NCI-H82 treated with DMSO at 0.1 percent for 48 hours (cell line): Measurements from ENCODE around the gene PLXDC2.
"Not testable (repeated sequence)": the region's sequence is repeated elsewhere in the genome, so short reads cannot be mapped to it uniquely, and the experiment has no call there.

Source experiments
- DNase-seq: peaks from one replicate; lab custom pipeline; 2025; ENCODE audit not compliant: unreplicated experiment; lab: John Stamatoyannopoulos, UW

The PLXDC2 gene

GRCh38 chr10:20029523-20029922, 213.3 kb downstream of the PLXDC2 start:
- no peak for DNase-seq

GRCh38 chr10:20033476-20033875, 217.2 kb downstream of the PLXDC2 start:
- DNase-seq = no peak

GRCh38 chr10:20034732-20035131, 218.5 kb downstream of the PLXDC2 start:
- no peak for DNase-seq

- DNase-seq = no peak
These were observed 223.8 kb downstream of the PLXDC2 start for GRCh38 chr10:20040012-20040411.

GRCh38 chr10:20041931-20042330, 225.7 kb downstream of the PLXDC2 start:
- no peak for DNase-seq

DNA sequence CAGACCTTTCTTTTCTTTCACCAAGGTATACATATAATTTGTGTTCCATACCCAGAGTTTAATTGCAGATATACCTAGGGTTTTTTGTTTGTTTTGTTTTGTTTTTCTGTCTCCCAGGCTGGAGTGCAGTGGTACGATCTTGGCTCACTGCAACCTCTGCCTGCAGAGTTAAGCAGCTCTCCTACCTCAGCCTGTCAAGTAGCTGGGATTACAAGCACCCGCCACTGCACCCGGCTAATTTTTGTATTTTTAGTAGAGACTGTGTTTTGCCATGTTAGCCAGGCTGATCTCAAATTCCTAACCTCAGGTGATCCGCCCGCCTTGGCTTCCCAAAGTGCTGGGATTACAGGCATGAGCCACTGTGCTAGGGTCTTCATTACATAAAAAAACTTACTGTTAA, 228.9 kb downstream of the PLXDC2 start:
- DNase-seq = not testable (repeated sequence)

- no peak for DNase-seq
These were observed 231.9 kb downstream of the PLXDC2 start for GRCh38 chr10:20048161-20048560.

- DNase-seq = no peak
These were observed 241.9 kb downstream of the PLXDC2 start for GRCh38 chr10:20058135-20058534.

- no peak for DNase-seq
These were observed 243.0 kb downstream of the PLXDC2 start for GRCh38 chr10:20059084-20059835.

GRCh38 chr10:20065814-20066213, 249.6 kb downstream of the PLXDC2 start:
- DNase-seq = no peak

DNA sequence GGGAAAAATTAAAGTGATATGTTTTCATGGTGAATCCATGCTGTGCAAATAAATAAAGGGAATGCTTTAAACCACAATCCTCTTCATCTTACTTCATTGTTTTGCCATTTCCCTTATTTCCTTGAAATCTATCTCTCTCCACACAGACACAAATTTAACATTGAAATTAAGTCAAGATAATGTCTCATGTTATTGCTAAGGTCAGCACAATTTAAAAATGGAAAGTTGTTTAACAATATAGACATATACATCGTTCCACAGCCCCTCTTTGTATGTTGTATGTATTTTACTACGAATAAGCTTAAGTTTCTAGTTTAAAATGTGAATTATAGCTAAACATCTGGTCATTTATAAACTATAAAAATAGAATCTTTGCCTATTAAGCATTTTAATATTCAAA, 256.9 kb downstream of the PLXDC2 start:
- no peak for DNase-seq

- no peak for DNase-seq
These were observed 259.5 kb downstream of the PLXDC2 start for GRCh38 chr10:20075713-20076112.

DNA sequence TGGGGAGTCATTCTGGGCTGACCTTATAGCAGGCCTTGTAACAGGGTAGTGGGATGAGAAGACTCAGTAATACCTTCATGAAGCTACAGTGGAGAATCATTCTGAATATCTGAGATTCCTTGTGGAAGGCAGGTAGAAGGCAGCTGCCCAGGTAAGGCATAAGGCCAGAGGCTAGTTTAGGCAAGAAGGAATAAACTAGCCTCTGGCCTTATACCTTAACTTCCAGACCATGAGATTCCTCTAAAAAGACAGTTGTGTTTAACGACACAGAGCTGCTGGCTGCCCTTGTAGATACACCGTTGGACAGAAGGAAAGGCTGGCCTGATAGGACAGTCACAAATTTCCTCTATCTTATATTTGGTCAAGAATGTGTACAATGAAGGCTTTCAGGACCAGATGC, 268.2 kb downstream of the PLXDC2 start:
- no peak for DNase-seq

DNA sequence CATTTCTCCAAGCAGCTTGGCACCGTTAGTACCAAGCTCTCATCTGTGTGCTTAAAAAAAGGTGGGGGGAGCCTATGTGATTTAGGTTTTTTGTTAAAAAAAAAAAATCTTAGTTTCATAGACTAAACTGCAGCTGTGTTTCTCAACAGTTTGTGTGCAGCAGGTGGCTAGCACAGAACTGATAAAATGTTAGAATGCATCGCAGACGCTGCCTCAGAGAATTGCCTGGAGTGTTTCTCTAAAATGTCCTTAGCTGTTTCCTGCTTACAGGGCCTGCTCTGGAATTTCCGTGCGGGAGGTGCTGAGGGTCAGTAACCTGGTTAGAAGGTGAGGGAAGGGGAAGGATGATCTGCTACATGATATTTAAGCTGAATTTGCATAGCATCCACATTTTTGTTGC, 268.9 kb downstream of the PLXDC2 start:
- no peak for DNase-seq

DNA sequence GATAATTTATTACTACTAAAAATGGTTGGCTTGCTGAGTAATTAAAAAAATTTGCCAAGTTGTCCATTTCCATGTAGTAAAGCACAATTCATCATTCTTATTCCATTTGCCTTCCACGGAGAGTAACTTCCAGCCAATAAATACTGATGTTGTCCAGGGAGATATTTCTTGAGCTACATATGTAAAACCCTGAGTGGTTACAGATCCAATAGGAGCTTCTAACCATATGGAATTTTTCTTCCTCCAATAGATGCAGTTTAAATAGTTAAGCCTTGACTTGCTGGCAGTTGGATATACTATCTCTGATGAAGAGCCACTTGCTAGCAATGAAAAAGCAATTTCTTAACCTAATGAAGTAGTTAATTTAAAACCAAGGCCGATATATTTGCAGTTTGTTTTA, 271.1 kb downstream of the PLXDC2 start:
- DNase-seq = no peak

DNA sequence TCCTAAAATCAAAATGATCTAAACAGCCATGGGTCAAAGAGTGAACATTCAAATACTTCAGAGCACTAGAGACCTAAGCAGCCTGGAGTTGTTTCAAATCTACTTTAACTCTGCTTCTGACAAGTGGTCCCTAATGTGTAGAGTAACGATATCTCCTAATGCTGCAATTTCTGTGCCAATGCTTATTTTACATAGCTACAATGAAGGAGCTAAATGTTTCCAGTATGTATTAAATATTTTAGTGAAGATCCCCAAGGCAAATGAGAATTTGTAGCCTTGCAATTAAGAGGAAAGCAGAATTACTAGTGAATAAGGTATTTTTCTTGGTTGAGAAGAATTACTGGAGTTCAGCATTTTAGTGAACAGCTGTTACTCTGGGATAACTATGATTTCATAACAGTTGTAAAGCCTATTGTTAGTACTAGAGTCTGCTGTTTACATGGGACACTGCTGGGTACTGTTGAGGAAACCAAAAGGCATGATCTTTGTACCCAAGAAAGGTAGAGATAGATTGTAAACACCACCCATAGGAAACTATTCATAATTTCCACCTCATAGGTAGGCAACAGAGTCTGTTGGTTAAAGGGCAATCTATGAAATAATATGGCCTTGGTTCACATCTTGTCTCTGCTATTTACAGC, 271.9 kb downstream of the PLXDC2 start:
- DNase-seq = no peak

- DNase-seq = no peak
These were observed 273.6 kb downstream of the PLXDC2 start for GRCh38 chr10:20089879-20090278.

GRCh38 chr10:20090831-20091230, 274.6 kb downstream of the PLXDC2 start:
- DNase-seq = no peak

DNA sequence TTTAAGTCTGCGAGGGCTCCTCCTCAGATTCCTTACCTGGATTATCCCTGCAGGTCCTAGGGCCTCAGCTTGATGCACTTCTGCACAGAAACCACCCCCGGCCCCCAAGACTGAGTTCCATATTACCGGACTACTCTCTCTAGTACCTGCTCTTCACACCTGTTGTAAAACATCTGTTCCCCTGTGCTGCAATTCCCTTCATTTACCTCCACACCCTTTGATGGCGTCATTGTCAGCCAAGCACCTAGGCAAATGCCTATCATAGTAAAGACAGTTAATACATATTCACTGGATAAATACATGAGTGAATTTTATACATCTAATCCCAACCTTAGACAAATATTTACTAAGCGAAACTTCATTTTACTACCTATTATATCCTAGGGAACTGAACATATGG, 275.5 kb downstream of the PLXDC2 start:
- no peak for DNase-seq

DNA sequence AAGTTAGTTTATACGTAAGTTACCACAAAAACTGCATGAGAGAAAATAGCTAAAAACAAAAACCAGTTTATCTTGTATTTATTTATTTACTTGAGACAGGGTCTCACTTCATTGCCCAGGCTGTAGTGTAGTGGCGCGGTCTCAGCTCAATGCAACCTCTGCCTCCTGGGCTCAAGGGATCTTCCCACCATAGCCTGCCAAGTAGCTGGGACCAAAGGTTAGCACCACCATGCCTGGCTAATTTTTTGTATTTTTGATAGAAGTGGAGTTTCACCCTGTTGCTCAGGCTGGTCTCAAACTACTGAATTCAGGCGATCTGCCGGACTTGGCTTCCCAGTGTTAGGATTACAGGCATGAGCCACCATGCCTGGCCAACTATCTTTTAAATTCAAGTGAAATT, 277.4 kb downstream of the PLXDC2 start:
- DNase-seq = no peak

DNA sequence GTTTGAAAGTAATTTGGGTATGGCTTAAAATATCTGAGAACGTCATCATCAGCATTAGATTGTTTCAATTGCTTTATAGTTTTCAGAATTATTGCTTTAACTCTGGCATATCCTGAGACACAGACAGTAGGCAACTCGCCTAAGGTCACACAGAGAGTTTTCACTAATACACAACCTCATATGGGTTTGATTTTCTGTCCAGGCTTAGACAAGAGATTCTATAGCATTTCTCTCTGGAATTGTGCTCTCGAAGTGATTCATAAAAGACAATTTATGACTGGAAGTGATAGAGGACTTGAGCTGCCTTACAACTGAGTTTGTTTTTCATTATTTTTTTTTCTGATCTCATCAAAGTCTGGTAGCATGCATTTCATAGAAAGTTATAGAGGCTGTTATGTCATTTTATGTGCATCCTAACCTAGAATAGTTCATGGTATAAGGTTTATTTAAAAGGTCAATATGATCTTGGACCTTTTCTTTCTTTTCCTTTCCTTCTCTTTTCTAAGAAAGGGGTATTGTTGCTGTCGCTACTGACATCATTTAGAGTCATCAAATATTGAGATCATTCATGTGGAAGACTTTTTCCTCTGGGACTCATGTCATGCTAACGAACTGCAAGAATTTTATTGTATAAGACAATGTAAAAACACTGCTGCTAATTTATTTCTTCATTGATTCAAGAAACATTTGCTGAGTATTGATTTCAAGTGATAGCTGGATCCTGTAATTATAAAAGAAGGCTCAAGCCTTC, 278.2 kb downstream of the PLXDC2 start:
- DNase-seq = no peak

GRCh38 chr10:20100171-20100570, 283.9 kb downstream of the PLXDC2 start:
- DNase-seq = no peak
